ENCODE data around the gene LAMC1.

LAMC1 gene

DNA sequence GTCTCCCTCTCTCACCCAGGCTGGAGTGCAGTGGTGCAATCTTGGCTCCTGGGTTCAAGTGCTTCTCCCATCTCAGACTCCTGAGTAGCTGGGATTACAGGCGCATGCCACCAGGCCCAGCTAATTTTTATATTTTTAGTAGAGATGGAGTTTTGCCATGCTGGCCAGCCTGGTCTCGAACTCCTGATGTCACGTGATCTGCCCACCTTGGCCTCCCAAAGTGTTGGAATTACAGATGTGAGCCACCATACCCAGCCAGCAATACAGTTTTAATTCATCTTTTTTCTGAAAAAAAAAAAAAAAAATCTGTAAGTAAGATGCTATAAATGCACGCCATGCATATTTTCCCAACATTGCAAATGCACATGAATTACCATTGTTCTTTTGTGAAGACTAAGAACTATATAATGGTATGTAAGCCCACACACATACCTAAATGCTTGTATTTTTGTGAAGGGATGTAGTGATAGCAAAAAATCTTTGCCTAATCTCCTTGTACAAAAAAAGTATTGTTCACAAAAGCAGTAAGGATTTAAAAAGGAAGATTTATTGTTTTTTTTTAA lies 170.8 kb downstream of the LAMC1 start:
- DNase-seq (ENCODE audit: low read depth) = no peak

DNA sequence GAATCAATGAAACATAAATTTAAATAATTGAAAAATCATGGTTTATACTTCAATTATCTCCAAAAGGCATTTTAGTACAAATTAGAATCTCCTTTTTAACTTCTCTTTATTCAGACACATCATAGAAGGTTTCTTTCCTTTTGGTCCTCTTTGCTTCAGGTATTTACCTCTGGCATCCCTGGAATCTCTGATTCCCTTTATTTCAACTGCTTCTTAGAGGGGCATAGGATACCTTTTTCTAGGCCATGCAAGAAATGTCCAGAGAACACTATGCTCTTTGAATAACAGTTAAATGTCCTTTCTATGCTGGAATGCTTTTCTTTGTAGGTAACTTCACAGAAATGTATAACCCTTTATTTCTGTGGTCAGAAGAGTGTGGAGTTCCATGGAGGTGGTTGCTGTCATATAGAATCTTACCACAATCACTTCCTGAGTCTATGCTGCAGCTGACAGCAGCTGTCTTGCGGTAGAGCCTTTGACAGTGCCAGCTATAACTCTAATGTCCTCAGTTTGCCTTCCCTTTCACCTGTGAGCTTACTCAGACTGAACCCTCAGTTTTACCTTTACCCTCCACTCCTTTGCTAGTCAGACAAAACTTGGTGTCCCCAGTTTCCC lies 171.4 kb downstream of the LAMC1 start:
- DNase-seq (ENCODE audit: low read depth) = no peak

DNA sequence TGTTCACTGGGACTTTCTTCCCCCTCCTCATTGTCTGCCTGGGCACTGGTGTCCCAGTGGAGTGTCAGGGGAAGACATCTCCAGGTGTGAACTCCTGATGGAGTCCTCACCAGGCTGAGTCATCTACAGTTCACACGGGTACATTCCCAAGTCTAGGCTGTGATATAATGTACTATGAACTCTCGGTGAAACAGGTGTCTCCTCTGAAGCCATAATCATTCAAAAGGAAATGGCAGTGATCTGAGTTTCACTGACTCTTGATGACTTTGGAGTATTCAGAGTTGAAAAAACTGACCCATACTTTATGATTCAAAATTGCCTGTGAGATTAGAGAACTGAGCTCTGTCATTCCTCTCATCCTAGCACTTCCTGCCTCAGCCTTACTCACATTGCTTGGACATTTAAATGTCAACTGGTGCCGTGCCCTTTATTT lies 171.9 kb downstream of the LAMC1 start:
- peak; percentile 73 for DNase-seq (ENCODE audit: low read depth)

Measured in ELR (cell line).